ENCODE data around the gene RAB20. TPM values are rescaled to one million over a fixed set of nuclear protein-coding genes. Genes with fewer than 3 reads are reported as not detected.
"Not testable (repeated sequence)": the region's sequence is repeated elsewhere in the genome, so short reads cannot be mapped to it uniquely, and the experiment has no call there.

Gene RAB20
- 0.48 TPM for polyA plus RNA-seq (2012; ENCODE audit: insufficient read depth, insufficient read length, low read depth)

DNA sequence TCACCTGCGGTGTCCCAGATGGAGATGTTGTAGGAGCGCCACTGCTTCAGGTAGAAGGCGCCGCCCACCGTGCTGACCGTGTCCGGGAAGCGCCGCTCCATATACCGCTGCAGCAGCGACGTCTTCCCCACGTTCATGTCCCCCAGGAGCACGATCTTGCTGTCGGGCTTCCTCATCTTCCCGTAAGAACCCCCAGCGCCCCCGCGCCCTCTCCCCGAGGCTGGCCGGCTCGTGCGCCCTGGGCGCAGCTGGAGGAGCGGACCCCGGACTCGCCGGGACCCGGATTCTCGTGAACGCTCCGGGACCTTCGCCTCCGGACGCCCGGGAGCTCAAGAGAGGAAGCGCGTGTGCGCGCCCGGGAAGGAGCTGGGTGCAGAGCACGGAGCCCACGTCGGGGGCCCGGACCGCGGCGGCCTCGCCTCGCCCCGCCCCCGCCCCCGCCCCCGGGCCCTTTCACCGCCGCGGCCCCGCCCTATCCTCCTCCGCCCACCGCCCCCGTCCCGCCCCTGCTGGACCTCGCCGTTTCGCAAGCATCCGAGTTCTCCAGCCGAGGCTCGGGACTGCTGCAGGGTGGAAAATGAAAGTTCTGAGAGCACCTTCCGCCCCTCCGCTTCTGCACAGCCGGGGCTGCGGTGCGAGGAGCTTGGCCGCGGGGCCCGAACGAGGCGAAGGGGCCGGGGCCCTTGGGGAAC is at the start of gene RAB20:
Gene RAB20, minus strand, starts transcription at position 379 of the 692 bp plus-strand sequence. Its CDS starts 203 bp downstream, at position 176.
- Histone ChIP-seq H3K4me1 (no peaks in the 10 kb centered on the region), H3K36me3 (no peaks in the 10 kb centered on the region; the same call in 1 of the 2 replicates), H3K27me3 (peaks cover 65% of the 10 kb centered on the region), H3K9me3 (no peaks in the 10 kb centered on the region), H3K4me3 (ENCODE audit: low read depth, low read length) (peak within 1 kb of the TSS; percentile 65)
- DNase-seq, result peak; percentile 73
- TF ChIP-seq, protein P1, sequence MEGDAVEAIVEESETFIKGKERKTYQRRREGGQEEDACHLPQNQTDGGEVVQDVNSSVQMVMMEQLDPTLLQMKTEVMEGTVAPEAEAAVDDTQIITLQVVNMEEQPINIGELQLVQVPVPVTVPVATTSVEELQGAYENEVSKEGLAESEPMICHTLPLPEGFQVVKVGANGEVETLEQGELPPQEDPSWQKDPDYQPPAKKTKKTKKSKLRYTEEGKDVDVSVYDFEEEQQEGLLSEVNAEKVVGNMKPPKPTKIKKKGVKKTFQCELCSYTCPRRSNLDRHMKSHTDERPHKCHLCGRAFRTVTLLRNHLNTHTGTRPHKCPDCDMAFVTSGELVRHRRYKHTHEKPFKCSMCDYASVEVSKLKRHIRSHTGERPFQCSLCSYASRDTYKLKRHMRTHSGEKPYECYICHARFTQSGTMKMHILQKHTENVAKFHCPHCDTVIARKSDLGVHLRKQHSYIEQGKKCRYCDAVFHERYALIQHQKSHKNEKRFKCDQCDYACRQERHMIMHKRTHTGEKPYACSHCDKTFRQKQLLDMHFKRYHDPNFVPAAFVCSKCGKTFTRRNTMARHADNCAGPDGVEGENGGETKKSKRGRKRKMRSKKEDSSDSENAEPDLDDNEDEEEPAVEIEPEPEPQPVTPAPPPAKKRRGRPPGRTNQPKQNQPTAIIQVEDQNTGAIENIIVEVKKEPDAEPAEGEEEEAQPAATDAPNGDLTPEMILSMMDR (IDR thresholded peaks at IDR 0.05; ENCODE audit: low read depth, low read length), result no peak

GRCh38 chr13:110610955-110611595 is 49.6 kb upstream of the RAB20 start:
- Histone ChIP-seq H3K4me1 (no peaks in the 10 kb centered on the region), H3K9me3 (no peaks in the 10 kb centered on the region), H3K36me3 (no peaks in the 10 kb centered on the region), H3K27me3 (no peaks in the 10 kb centered on the region), H3K4me3 (ENCODE audit: low read depth, low read length) (no peak overlapping the region)
- DNase-seq, result no peak
- TF ChIP-seq, protein P1 (IDR thresholded peaks at IDR 0.05; ENCODE audit: low read depth, low read length), result no peak

DNA sequence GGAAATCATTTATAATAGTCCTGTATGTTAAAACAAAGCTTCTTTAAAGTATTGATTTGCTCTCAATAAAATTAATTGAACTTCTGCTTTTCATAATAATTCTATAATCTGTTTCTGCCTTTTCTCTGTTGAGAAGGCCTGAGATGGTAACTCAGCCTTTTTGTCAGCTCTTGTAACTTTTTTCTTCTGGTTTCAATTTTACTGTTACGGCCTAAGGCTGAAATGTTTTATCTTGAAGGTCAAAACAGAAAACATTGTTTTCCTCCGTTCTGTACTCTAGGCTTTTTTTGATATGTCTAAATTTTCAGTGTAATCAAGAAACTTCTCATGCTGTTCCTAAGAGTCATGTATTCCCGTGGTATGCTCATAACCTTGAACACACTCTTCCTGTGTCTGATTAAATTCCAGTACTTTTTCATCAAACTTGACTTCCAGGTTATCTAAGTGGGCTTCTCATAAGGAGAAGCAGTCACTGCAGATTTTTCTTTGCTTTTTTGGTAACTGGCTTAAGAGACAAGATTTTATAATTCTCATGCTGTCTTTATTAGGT is 46.2 kb upstream of the RAB20 start:
- H3K27me3 ChIP-seq, result no peaks in the 10 kb centered on the region
- TF ChIP-seq, protein P1 (IDR thresholded peaks at IDR 0.05; ENCODE audit: low read depth, low read length), result no peak

DNA sequence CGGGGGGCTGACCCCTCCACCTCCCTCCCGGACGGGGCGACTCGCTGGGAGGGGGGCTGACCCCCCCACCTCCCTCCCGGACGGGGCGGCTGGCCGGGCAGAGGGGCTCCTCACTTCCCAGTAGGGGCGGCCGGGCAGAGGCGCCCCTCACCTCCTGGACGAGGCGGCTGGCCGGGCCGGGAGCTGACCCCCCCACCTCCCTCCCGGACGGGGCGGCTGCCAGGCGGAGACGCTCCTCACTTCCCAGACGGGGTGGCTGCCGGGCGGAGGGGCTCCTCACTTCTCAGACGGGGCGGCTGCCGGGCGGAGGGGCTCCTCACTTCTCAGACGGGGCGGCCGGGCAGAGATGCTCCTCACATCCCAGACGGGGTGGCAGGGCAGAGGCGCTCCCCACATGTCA is 44.8 kb upstream of the RAB20 start:
- H3K27me3 ChIP-seq; H3K4me1 ChIP-seq; DNase-seq; H3K36me3 ChIP-seq; H3K4me3 ChIP-seq (ENCODE audit: low read depth, low read length); H3K9me3 ChIP-seq: not testable (repeated sequence)

More for the DNA sequence above, 46.2 kb upstream of the RAB20 start:
- no peak overlapping the region for H3K4me3 ChIP-seq (ENCODE audit: low read depth, low read length)
- no peaks in the 10 kb centered on the region for H3K9me3 ChIP-seq
- DNase-seq, result no peak
- no peaks in the 10 kb centered on the region for H3K4me1 ChIP-seq
- no peaks in the 10 kb centered on the region for H3K36me3 ChIP-seq

GRCh38 chr13:110605132-110605531 is 43.6 kb upstream of the RAB20 start:
- Histone ChIP-seq H3K27me3 (no peaks in the 10 kb centered on the region), H3K4me3 (ENCODE audit: low read depth, low read length) (no peak overlapping the region), H3K36me3 (no peaks in the 10 kb centered on the region), H3K9me3 (no peaks in the 10 kb centered on the region), H3K4me1 (no peaks in the 10 kb centered on the region)
- TF ChIP-seq, protein P1 (IDR thresholded peaks at IDR 0.05; ENCODE audit: low read depth, low read length), result no peak
- DNase-seq, result no peak

DNA sequence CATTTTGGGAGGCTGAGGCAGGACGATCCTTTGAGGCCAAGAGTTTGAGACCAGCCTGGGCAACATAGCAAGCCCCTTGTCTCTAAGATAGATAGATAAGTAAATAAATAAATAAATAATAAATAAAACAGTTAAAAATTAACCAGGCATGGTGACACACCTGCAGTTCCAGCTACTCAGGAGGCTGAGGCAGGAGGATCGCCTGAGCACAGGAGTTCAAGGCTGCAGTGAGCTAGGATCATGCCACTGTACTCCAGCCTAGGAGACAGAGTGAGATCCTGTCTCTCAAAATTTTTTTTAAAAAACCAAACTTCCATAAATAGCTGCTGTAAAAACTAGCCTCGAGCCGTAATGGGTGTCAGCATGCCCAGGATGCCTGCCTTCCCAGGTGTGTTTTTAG is 39.5 kb upstream of the RAB20 start:
- TF ChIP-seq, protein P1 (IDR thresholded peaks at IDR 0.05; ENCODE audit: low read depth, low read length), result no peak
- no peak for DNase-seq
- H3K27me3 ChIP-seq, result no peaks in the 10 kb centered on the region
- no peaks in the 10 kb centered on the region for H3K36me3 ChIP-seq
- peaks cover 4% of the 10 kb centered on the region for H3K4me1 ChIP-seq
- H3K9me3 ChIP-seq, result no peaks in the 10 kb centered on the region
- H3K4me3 ChIP-seq (ENCODE audit: low read depth, low read length), result no peak overlapping the region
